NCI-H2081 (cell line): ENCODE data around the gene LTBP1.
"Not testable (repeated sequence)": the region's sequence is repeated elsewhere in the genome, so short reads cannot be mapped to it uniquely, and the experiment has no call there.

Source experiments
- DNase-seq, 2 experiments: peaks; one replicate each; lab custom pipeline; 2025; lab: John Stamatoyannopoulos, UW

LTBP1 gene

DNA sequence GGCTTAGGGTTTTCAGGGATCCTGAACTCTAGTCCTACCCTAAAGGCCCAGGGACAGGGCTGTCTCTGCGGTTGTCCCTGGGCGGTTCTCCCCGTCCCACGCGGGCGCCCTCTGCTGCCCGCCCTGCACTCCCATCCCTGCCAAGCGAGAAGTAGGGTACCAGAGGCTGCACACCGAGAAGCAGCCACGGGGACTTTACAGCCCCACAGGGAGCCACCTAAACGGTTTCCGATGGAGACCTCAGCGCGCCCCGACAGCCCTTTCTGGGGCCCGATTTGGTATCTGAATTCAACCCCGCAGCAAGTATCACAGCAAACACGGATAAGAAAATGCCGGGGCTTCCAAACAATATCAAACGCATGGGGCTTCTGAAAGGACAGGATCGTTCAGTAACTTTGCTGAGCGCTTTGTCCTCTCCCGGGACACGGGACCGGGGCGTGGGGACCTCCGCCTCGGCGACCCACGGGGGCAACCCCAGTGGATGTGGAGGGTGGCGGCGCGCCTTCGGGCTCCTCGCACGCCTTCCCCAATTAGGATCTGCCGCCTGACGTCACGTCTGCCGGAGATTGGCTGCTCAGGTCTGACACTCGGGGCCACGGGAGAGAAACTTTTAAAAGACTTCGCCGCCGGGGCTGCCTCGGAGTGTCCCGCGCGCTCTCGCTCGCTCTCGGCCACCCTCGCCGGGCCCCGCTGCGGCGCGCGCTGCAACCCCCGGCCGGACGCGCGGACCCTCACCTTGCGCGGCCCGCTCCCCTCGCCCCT is at the start of gene LTBP1:
Gene LTBP1 (plus strand): TSS at position 640 of the 762 bp plus-strand sequence. CDS start 372 bp downstream, outside the sequence.
- peak; percentile 19 to 31 for DNase-seq

- no peak for DNase-seq
Measured at GRCh38 chr2:32900246-32900973, 46.3 kb upstream of the LTBP1 start.

- no peak for DNase-seq
Measured at GRCh38 chr2:32901313-32901712, 45.4 kb upstream of the LTBP1 start.

DNA sequence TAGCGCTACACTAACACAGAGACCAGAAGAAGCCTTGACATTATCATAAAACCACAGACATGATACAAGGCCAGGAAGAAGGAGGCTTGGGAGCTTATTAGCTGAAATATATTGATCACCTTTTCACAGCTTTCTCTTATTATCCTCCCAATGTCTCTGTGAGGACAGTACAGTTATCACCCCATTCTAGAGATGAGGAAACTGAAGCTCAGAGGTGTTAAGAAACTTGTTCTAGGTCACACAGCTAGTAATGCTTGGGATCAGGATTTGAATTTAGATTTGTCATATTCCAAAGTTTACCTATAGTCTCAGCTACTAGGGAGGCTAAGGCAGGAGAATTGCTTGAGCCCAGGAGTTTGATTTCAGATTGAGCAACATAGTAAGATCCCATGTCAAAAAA is 44.6 kb upstream of the LTBP1 start:
- no peak for DNase-seq

DNA sequence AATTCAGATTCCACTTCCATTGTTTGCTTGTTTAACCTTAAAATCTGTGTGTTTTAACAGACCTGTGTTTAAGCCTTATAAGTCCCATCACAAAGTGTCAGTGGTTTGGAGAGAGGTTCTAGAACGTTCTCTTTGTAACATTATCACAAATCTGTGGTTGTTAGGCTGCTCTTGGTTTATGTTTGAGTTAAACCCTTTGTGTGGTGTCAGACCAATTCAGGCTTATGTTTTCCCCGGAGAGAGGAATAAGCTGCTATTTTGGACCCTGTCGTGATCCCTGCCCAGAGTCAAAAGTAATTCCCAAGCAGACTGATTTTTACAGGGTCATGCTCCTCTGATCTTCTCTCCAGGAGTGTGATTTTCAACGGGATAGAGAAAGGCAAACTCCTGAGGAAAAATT is 43.8 kb upstream of the LTBP1 start:
- no peak for DNase-seq

DNA sequence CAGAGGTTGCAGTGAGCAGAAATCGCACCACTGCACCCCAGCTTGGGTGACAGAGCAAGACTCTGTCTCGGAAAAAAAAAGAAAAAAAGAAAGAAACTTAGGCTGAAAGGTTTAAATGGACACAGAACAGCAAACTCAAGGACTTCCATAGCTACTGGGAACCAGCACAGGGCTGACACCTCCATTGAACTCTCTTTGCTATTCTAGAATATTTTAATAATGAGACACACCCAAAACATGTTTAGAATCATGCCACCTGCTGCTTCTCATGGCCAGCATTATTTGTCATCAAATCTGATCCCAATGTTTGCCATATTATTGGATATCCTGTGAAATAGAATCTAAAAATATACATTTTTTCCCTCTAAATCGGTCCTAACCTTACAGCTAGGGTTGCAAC is 42.7 kb upstream of the LTBP1 start:
- no peak for DNase-seq

DNA sequence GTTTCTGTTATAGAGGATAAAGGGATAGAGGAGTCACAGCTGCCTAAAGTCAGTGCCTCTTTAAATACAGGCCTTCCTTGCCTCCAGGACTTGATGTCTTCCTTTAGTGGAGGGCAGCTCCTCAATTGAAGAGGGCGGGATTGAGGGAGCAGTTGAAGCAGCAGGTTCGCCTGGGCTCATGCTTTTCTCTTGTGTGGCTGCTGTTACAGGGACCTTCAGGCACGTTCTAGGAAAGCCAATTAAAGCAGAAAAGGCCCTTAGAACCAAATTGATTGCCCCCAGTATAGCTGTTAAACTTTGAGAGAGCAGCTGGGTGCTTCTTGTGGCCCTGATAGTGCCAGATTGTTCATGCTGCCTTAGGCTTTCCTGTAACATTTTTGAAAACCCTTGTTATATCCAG is 42.0 kb upstream of the LTBP1 start:
- DNase-seq = no peak

- DNase-seq = no peak
Measured at GRCh38 chr2:32905270-32905669, 41.5 kb upstream of the LTBP1 start.

- DNase-seq = no peak
Measured at GRCh38 chr2:32910883-32911598, 35.7 kb upstream of the LTBP1 start.

GRCh38 chr2:32915694-32916093 is 31.1 kb upstream of the LTBP1 start:
- no peak for DNase-seq

DNA sequence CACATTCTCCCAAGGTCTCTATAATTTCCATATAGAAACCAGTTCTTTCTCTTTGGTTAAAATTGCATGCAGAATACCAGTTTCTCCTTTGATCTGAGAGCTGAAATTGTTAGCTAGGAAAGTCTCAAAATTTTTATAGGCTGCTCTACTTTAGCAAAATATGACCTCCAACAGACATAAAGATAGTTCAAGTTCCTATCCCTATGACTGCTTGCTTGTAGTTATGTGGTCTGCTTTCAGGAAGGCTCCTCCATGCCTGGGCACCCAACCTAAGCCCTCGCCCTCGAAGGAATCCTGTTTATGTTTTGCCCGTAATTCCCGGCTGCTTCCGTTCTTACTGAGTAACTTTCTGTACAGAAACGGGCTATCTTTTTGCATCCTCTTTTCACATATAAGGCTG is 28.0 kb upstream of the LTBP1 start:
- DNase-seq = no peak

- not testable (repeated sequence) for DNase-seq
Measured at GRCh38 chr2:32919901-32920300, 26.9 kb upstream of the LTBP1 start.

DNA sequence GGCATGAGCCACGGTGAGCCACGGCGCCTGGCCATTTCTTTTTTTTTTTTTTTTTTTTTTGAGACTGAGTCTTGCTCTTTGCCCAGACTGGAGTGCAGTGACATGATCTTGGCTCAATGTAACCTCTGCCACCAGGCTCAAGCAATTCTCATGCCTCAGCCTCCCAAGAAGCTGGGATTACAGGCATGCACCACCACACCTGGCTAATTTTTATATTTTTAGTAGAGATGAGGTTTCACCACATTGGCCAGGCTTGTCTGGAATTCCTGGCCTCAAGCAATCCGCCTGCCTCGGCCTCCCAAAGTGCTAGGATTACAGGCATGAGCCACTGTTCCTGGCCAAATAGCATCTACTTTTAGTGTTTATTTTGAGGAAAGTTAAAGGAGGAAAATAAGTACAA is 25.3 kb upstream of the LTBP1 start:
- not testable (repeated sequence) for DNase-seq

- DNase-seq = no peak
Measured at GRCh38 chr2:32922501-32922900, 24.3 kb upstream of the LTBP1 start.

DNA sequence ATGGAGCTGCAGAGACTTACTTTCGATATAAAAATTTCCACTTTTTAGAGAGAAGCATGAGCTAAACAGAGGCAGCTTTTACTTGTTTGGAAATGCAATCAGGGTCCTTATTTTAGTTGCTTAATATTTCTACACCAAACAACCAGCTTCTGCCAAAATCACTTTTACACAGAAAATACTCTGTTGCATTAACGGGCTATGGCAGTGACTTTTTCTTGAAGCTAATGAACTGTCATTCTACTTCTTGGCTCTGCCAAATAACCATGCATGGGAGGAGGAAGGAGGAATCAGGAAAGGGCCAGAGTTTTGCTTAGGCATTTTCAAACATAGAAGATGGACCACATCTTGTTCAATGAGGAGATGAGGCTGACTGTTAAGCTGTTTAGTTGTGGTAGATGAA is 23.6 kb upstream of the LTBP1 start:
- no peak for DNase-seq

DNA sequence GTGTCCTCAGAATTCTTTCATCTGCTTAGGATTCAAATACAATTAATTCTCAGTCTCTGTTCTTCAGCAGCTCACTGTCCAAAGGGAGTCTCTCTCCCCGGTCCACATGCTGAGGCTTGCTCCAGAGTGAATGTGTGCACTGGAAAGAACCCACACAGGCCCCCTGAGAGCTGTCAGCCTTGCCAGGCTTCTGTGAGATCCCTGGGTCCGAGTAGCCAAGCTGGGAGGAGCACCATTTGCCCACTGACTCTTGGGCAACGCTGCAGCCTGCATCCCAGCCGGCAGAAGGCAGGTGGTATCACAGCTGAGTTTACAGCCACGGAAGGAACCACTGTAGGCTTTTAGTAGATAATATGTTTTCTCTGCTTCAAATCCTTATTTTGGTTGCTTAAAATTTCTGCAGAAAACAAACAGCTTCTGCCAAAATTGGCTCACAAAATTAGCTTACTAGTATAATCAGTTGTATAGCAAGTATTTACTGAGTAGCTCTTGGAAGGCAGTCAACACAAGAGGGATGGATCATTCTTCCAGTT is 21.4 kb upstream of the LTBP1 start:
- DNase-seq = no peak

- no peak for DNase-seq
Measured at GRCh38 chr2:32925976-32926707, 20.6 kb upstream of the LTBP1 start.

DNA sequence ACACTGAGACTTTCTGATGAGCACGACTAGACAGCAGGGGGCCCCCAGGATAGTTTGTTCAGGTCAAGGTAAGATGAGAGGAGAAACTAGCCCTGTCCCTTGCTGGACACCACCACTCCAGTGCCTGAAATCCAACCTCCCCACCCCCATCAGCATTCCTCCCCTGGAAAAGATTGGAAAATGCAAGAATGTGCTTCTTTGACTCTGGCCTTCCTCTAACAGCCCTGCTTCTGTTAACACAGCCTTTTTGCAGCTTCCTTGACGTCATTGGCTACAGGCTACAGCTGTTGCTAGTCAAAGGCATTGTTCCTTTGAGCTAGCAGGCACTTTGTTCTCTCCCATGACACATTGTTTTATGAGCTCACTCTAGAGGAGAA is 20.1 kb upstream of the LTBP1 start:
- no peak for DNase-seq

GRCh38 chr2:32930436-32930835 is 16.3 kb upstream of the LTBP1 start:
- DNase-seq = no peak

DNA sequence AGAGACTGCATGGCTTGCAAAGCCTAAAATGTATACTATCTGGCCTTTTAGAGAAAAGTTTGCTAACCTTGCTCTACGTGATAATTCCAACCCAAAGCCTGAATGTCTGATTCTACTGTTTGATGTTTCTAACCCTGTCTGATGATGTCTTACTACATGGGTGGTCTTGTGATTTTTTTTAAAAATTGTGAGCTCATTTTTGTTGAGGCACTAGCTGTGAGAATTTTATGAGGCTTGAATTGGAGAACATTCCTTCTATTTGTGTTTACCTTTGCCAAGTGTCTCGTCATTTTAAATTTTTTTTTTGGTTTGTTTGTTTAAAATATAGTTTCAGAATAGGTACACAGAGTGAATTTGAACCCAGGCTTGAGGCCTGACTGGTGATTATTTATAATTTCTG is 15.2 kb upstream of the LTBP1 start:
- DNase-seq = no peak

DNA sequence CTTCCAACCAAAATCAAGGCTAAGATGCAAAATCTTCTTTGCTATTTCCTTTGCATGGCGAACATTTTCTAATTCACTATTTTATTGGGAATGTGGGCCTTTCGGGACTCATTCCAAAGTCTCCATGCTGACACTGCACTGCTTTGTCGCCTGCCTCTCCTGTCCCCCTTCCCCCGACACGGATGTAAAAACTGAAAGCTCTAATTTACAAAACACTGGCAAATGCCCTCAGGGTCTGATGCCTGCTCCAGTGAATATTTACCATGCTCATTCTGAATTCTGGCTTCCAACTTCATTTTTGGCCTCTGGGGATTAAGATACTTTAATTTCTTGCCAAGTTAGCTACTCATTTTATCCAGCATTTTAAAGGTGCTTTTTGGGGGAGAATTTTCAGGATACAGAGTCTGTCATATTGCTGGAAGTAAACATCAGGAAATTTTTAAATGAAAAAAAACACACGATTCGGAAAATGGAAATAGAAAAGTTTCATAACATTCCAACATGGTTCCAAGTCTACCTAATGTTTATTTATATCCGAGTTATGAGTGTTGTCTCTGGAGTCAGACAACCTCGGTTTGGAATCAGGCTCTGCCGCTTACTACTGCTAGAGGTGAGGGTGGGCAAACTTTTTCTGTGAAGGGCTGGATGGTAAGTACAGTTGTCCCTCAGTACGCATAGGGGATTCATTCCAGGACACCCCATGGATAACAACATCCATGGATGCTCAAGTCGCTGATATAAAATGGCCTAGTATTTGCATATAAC is 14.6 kb upstream of the LTBP1 start:
- DNase-seq = no peak
